ENCODE data around the gene TERF2IP. TPM values are rescaled to one million over a fixed set of nuclear protein-coding genes. Genes with fewer than 3 reads are reported as not detected.
A peak's percentile ranks its signal among the peaks of the same experiment; 100 is the strongest.

Gene TERF2IP
- total and polyA plus RNA-seq, 2 of the 13 experiments (the other 11 are each of a cell fraction or from before 2014, with no cell fraction given) = 26.4 to 50.2 TPM

DNA sequence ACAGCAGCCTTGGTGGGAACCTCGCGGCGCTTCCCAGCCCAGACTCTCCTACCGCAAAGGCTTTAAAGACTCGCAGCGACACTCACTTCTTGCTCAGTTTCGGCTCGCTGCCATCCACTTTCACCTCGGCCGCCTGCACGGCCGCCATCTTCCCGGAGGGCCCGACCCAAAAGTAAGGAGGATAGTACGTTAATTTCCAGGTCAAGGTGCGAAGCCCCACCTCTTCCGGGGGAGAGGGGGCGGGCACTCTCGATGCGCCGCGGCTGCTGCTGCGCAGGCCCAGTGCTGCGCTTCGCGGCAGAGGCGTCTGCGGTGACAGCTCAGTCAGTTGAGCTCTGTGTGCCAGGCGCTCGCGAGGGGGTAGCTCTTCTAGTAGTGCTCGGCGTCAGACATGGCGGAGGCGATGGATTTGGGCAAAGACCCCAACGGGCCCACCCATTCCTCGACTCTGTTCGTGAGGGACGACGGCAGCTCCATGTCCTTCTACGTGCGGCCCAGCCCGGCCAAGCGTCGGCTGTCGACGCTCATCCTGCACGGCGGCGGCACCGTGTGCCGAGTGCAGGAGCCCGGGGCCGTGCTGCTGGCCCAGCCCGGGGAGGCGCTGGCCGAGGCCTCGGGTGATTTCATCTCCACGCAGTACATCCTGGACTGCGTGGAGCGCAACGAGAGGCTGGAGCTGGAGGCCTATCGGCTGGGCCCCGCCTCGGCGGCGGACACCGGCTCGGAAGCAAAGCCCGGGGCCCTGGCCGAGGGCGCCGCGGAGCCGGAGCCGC, at the start of gene TERF2IP, which contains the start of gene KARS1 (continued):
- TF ChIP-seq ZNF614 (CRISPR knock-in tag; IDR thresholded peaks at IDR 0.05; ENCODE audit: borderline replicate concordance) (no peak; the same call in 1 of the 2 replicates), GLI4 (CRISPR knock-in tag; IDR thresholded peaks at IDR 0.05; ENCODE audit: borderline replicate concordance) (peak; percentile 62; the same call in 1 of the 2 replicates), ZNF430 (CRISPR knock-in tag; IDR thresholded peaks at IDR 0.05) (peak; percentile 98), FOXA3 (CRISPR knock-in tag; IDR thresholded peaks at IDR 0.05) (no peak; the same call in none of the 2 replicates), TBX2 (CRISPR knock-in tag; IDR thresholded peaks at IDR 0.05; ENCODE audit: borderline replicate concordance) (peak; percentile 82; the same call in 1 of the 2 replicates), TSC22D2 (CRISPR knock-in tag; IDR thresholded peaks at IDR 0.05; ENCODE audit: borderline replicate concordance) (peak; percentile 41; the same call in 1 of the 2 replicates), ZBTB7B (CRISPR knock-in tag; IDR thresholded peaks at IDR 0.05) (no peak), ZNF556 (CRISPR knock-in tag; IDR thresholded peaks at IDR 0.05; ENCODE audit: borderline replicate concordance) (no peak; the same call in none of the 2 replicates), SPEN (CRISPR knock-in tag; IDR thresholded peaks at IDR 0.05; ENCODE audit: low read depth) (peak; percentile 69; the same call in 1 of the 2 replicates), XBP1 (CRISPR knock-in tag; IDR thresholded peaks at IDR 0.05) (peak; percentile 17; the same call in 1 of the 2 replicates), MBNL3 (CRISPR knock-in tag; conservative IDR thresholded peaks at IDR 0.05) (no peak), ZNF678 (CRISPR knock-in tag; IDR thresholded peaks at IDR 0.05) (0 out of 2 replicates have a peak, but pooled peaks have one; percentile 27), PAWR (CRISPR knock-in tag; IDR thresholded peaks at IDR 0.05; ENCODE audit: borderline replicate concordance) (no peak), NAIF1 (CRISPR knock-in tag; IDR thresholded peaks at IDR 0.05; ENCODE audit: borderline replicate concordance) (peak; percentile 91)
- TF ChIP-seq, protein P1, sequence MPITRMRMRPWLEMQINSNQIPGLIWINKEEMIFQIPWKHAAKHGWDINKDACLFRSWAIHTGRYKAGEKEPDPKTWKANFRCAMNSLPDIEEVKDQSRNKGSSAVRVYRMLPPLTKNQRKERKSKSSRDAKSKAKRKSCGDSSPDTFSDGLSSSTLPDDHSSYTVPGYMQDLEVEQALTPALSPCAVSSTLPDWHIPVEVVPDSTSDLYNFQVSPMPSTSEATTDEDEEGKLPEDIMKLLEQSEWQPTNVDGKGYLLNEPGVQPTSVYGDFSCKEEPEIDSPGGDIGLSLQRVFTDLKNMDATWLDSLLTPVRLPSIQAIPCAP (CRISPR knock-in tag; IDR thresholded peaks at IDR 0.05; ENCODE audit: low read depth) = no peak
- TF ChIP-seq, protein P2, sequence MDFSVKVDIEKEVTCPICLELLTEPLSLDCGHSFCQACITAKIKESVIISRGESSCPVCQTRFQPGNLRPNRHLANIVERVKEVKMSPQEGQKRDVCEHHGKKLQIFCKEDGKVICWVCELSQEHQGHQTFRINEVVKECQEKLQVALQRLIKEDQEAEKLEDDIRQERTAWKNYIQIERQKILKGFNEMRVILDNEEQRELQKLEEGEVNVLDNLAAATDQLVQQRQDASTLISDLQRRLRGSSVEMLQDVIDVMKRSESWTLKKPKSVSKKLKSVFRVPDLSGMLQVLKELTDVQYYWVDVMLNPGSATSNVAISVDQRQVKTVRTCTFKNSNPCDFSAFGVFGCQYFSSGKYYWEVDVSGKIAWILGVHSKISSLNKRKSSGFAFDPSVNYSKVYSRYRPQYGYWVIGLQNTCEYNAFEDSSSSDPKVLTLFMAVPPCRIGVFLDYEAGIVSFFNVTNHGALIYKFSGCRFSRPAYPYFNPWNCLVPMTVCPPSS (IDR thresholded peaks at IDR 0.05) = no peak
- TF ChIP-seq, protein P3, sequence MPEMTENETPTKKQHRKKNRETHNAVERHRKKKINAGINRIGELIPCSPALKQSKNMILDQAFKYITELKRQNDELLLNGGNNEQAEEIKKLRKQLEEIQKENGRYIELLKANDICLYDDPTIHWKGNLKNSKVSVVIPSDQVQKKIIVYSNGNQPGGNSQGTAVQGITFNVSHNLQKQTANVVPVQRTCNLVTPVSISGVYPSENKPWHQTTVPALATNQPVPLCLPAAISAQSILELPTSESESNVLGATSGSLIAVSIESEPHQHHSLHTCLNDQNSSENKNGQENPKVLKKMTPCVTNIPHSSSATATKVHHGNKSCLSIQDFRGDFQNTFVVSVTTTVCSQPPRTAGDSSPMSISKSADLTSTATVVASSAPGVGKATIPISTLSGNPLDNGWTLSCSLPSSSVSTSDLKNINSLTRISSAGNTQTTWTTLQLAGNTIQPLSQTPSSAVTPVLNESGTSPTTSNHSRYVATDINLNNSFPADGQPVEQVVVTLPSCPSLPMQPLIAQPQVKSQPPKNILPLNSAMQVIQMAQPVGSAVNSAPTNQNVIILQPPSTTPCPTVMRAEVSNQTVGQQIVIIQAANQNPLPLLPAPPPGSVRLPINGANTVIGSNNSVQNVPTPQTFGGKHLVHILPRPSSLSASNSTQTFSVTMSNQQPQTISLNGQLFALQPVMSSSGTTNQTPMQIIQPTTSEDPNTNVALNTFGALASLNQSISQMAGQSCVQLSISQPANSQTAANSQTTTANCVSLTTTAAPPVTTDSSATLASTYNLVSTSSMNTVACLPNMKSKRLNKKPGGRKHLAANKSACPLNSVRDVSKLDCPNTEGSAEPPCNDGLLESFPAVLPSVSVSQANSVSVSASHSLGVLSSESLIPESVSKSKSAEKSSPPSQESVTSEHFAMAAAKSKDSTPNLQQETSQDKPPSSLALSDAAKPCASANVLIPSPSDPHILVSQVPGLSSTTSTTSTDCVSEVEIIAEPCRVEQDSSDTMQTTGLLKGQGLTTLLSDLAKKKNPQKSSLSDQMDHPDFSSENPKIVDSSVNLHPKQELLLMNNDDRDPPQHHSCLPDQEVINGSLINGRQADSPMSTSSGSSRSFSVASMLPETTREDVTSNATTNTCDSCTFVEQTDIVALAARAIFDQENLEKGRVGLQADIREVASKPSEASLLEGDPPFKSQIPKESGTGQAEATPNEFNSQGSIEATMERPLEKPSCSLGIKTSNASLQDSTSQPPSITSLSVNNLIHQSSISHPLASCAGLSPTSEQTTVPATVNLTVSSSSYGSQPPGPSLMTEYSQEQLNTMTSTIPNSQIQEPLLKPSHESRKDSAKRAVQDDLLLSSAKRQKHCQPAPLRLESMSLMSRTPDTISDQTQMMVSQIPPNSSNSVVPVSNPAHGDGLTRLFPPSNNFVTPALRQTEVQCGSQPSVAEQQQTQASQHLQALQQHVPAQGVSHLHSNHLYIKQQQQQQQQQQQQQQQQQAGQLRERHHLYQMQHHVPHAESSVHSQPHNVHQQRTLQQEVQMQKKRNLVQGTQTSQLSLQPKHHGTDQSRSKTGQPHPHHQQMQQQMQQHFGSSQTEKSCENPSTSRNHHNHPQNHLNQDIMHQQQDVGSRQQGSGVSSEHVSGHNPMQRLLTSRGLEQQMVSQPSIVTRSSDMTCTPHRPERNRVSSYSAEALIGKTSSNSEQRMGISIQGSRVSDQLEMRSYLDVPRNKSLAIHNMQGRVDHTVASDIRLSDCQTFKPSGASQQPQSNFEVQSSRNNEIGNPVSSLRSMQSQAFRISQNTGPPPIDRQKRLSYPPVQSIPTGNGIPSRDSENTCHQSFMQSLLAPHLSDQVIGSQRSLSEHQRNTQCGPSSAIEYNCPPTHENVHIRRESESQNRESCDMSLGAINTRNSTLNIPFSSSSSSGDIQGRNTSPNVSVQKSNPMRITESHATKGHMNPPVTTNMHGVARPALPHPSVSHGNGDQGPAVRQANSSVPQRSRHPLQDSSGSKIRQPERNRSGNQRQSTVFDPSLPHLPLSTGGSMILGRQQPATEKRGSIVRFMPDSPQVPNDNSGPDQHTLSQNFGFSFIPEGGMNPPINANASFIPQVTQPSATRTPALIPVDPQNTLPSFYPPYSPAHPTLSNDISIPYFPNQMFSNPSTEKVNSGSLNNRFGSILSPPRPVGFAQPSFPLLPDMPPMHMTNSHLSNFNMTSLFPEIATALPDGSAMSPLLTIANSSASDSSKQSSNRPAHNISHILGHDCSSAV (CRISPR knock-in tag; IDR thresholded peaks at IDR 0.05; ENCODE audit: borderline replicate concordance) = peak; percentile 85; the same call in 1 of the 2 replicates
- TF ChIP-seq, protein P4, sequence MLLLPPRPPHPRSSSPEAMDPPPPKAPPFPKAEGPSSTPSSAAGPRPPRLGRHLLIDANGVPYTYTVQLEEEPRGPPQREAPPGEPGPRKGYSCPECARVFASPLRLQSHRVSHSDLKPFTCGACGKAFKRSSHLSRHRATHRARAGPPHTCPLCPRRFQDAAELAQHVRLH (CRISPR knock-in tag; IDR thresholded peaks at IDR 0.05; ENCODE audit: borderline replicate concordance, low read depth) = peak; percentile 96; the same call in 1 of the 2 replicates

Data from HepG2 (cell line).